Gastroesophageal sphincter (tissue), 3 donors: ENCODE results near the gene HMOX1.

Experiments used
- CTCF ChIP-seq, 4 experiments: fragments of 200-600 bp in 2 of 4; fragments of 450-650 bp in 2 of 4; sonication (generic) in 1 of 4; IDR thresholded peaks; one replicate each; pipeline ENCODE4 v1.5.1; 2017 to 2019; ENCODE audit warnings: antibody characterized with exemption in 4 of 4, mild to moderate bottlenecking in 2 of 4, moderate library complexity in 2 of 4
- POLR2A ChIP-seq, 2 donors: fragments of 450-650 bp; IDR thresholded peaks; one replicate each; pipeline ENCODE4 v1.6.1; 2017; ENCODE audit warnings: antibody characterized with exemption in 2 of 2, mild to moderate bottlenecking in 2 of 2, moderate library complexity in 1 of 2
- POLR2AphosphoS5 ChIP-seq: sonication (generic); formaldehyde crosslinking; IDR thresholded peaks from one replicate; pipeline ENCODE4 v1.6.1; 2017; ENCODE audit warnings: antibody characterized with exemption

GRCh38 chr22:35350539-35351503, 30.1 kb upstream of the HMOX1 start:
- TF ChIP-seq CTCF (IDR thresholded peaks at IDR 0.05) (peak in 3 of 4 experiments; percentile 95 to 97 (median 95)), POLR2A (IDR thresholded peaks at IDR 0.05) (peak in 1 of 2 donors; percentile 32), POLR2AphosphoS5 (peak; percentile 57)
